Measurements from ENCODE around the gene PRR23E. TPM values are rescaled to one million over a fixed set of nuclear protein-coding genes. Genes with fewer than 3 reads are reported as not detected.

PRR23E gene
- total RNA-seq, 1 donor from 2014 or later = not detected

GRCh38 chr3:127203024-127203423 lies 10.1 kb downstream of the PRR23E start:
- H3K4me1 Mint-ChIP-seq (ENCODE audit: low read depth) = no peaks in the 10 kb centered on the region
- TF ChIP-seq CTCF (IDR thresholded peaks at IDR 0.05) = no peak
- H3K9me3 Mint-ChIP-seq (ENCODE audit: low read depth) = peaks cover 7% of the 10 kb centered on the region
- H3K27me3 Mint-ChIP-seq (ENCODE audit: low read depth) = peaks cover 37% of the 10 kb centered on the region
- no peak overlapping the region for H3K4me3 Mint-ChIP-seq (ENCODE audit: unreplicated experiment)
- no peak for DNase-seq (ENCODE audit: low spot score)
- H3K36me3 Mint-ChIP-seq (ENCODE audit: low read depth) = peaks cover 1% of the 10 kb centered on the region
- no peak overlapping the region for H3K27ac Mint-ChIP-seq (ENCODE audit: unreplicated experiment)

- Mint-ChIP-seq H3K36me3 (ENCODE audit: low read depth) (peaks cover 1% of the 10 kb centered on the region), H3K4me1 (ENCODE audit: low read depth) (no peaks in the 10 kb centered on the region), H3K27me3 (ENCODE audit: low read depth) (peaks cover 27% of the 10 kb centered on the region), H3K27ac (ENCODE audit: unreplicated experiment) (no peak overlapping the region), H3K4me3 (ENCODE audit: unreplicated experiment) (no peak overlapping the region), H3K9me3 (ENCODE audit: low read depth) (peaks cover 7% of the 10 kb centered on the region)
- no peak for DNase-seq (ENCODE audit: low spot score)
- no peak for TF ChIP-seq CTCF (IDR thresholded peaks at IDR 0.05)
These were observed 12.1 kb downstream of the PRR23E start for GRCh38 chr3:127204841-127205582.

GRCh38 chr3:127206154-127206553 lies 13.2 kb downstream of the PRR23E start:
- Mint-ChIP-seq H3K27me3 (ENCODE audit: low read depth) (peaks cover 22% of the 10 kb centered on the region), H3K4me1 (ENCODE audit: low read depth) (no peaks in the 10 kb centered on the region), H3K27ac (ENCODE audit: unreplicated experiment) (no peak overlapping the region), H3K36me3 (ENCODE audit: low read depth) (peaks cover 1% of the 10 kb centered on the region), H3K9me3 (ENCODE audit: low read depth) (peaks cover 7% of the 10 kb centered on the region), H3K4me3 (ENCODE audit: unreplicated experiment) (no peak overlapping the region)
- DNase-seq (ENCODE audit: low spot score) = no peak
- TF ChIP-seq CTCF (IDR thresholded peaks at IDR 0.05) = no peak

- H3K4me1 Mint-ChIP-seq (ENCODE audit: low read depth) = no peaks in the 10 kb centered on the region
- H3K4me3 Mint-ChIP-seq (ENCODE audit: unreplicated experiment) = no peak overlapping the region
- TF ChIP-seq CTCF (IDR thresholded peaks at IDR 0.05) = no peak
- H3K27me3 Mint-ChIP-seq (ENCODE audit: low read depth) = peaks cover 19% of the 10 kb centered on the region
- peaks cover 7% of the 10 kb centered on the region for H3K9me3 Mint-ChIP-seq (ENCODE audit: low read depth)
- no peak overlapping the region for H3K27ac Mint-ChIP-seq (ENCODE audit: unreplicated experiment)
- DNase-seq (ENCODE audit: low spot score) = no peak
- H3K36me3 Mint-ChIP-seq (ENCODE audit: low read depth) = peaks cover 1% of the 10 kb centered on the region
These were observed 13.9 kb downstream of the PRR23E start for GRCh38 chr3:127206611-127207516.

GRCh38 chr3:127207727-127208482 lies 15.0 kb downstream of the PRR23E start:
- DNase-seq (ENCODE audit: low spot score) = no peak
- no peak for TF ChIP-seq CTCF (IDR thresholded peaks at IDR 0.05)
- Mint-ChIP-seq H3K9me3 (ENCODE audit: low read depth) (peaks cover under 1% of the 10 kb centered on the region), H3K4me3 (ENCODE audit: unreplicated experiment) (no peak overlapping the region), H3K4me1 (ENCODE audit: low read depth) (no peaks in the 10 kb centered on the region), H3K36me3 (ENCODE audit: low read depth) (no peaks in the 10 kb centered on the region), H3K27me3 (ENCODE audit: low read depth) (peaks cover 23% of the 10 kb centered on the region), H3K27ac (ENCODE audit: unreplicated experiment) (no peak overlapping the region)

Data from chondrocyte (in vitro differentiated cells).